ENCODE results near the gene TBX2.
A peak's percentile ranks its signal among the peaks of the same experiment; 100 is the strongest.
"Not testable (repeated sequence)": the region's sequence is repeated elsewhere in the genome, so short reads cannot be mapped to it uniquely, and the experiment has no call there.

The TBX2 gene

GRCh38 chr17:61415374-61416210 is 15.9 kb downstream of the TBX2 start:
- no peak for DNase-seq

GRCh38 chr17:61416211-61416539 is 16.5 kb downstream of the TBX2 start:
- no peak for DNase-seq

- peak; percentile 61 for DNase-seq
These were observed 17.1 kb downstream of the TBX2 start for GRCh38 chr17:61416540-61417363.

- no peak for DNase-seq
These were observed 18.8 kb downstream of the TBX2 start for GRCh38 chr17:61418449-61418848.

- DNase-seq: no peak
These were observed 19.9 kb downstream of the TBX2 start for GRCh38 chr17:61419496-61420046.

GRCh38 chr17:61420052-61420451 is 20.4 kb downstream of the TBX2 start:
- DNase-seq: no peak

- no peak for DNase-seq
These were observed 21.2 kb downstream of the TBX2 start for GRCh38 chr17:61420745-61421398.

GRCh38 chr17:61421460-61421859 is 21.8 kb downstream of the TBX2 start:
- DNase-seq: no peak

GRCh38 chr17:61422116-61422799 is 22.6 kb downstream of the TBX2 start:
- no peak for DNase-seq

GRCh38 chr17:61422869-61423268 is 23.2 kb downstream of the TBX2 start:
- no peak for DNase-seq

GRCh38 chr17:61423967-61424649 is 24.5 kb downstream of the TBX2 start:
- no peak for DNase-seq

GRCh38 chr17:61425682-61426481 is 26.2 kb downstream of the TBX2 start:
- no peak for DNase-seq

GRCh38 chr17:61426482-61427304 is 27.1 kb downstream of the TBX2 start:
- DNase-seq: no peak

- DNase-seq: no peak
These were observed 27.9 kb downstream of the TBX2 start for GRCh38 chr17:61427567-61427966.

- DNase-seq: no peak
These were observed 29.6 kb downstream of the TBX2 start for GRCh38 chr17:61429274-61429673.

- DNase-seq: not testable (repeated sequence)
These were observed 30.2 kb downstream of the TBX2 start for GRCh38 chr17:61429831-61430230.

GRCh38 chr17:61431594-61432311 is 32.1 kb downstream of the TBX2 start:
- DNase-seq: no peak

- DNase-seq: no peak
These were observed 36.6 kb downstream of the TBX2 start for GRCh38 chr17:61436273-61436672.

GRCh38 chr17:61436995-61437704 is 37.5 kb downstream of the TBX2 start:
- DNase-seq: no peak

Data from activated CD8-positive, alpha-beta memory T cell treated with anti-CD3 and anti-CD28 coated beads, Interleukin-2, amount 50 U/mL, for 4 hours (primary cell).